GM18870 (cell line): ENCODE measurements around the gene NCDN.
"Not testable (repeated sequence)": the region's sequence is repeated elsewhere in the genome, so short reads cannot be mapped to it uniquely, and the experiment has no call there.

Experiments
- ATAC-seq: cut with Tn5 transposase; IDR thresholded peaks from one replicate; pipeline ENCODE4 v1.9.1; 2021; ENCODE audit warnings: moderate library complexity; ENCODE audit not compliant: unreplicated experiment

The NCDN gene

DNA sequence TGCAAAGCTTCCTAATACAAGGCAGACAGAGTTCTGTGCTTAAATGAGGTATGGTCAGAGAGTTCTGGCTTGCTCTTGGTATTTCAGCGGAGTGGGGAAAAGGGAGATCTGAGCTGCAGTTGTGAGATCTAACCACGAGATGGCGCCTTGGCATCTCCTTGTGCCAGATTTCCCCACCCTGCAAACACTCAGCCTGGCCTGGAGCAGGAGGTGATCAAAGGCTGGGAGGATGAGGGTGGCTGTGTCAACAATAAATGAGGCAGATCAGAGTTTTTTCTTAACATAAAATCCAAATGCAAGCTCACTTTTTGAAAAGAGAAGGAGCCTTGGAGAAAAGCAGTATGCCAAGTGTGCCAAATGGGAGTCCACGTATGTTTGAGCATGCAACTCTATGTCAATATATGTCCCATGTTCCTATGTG, 11.4 kb downstream of the NCDN start:
- ATAC-seq, result no peak

DNA sequence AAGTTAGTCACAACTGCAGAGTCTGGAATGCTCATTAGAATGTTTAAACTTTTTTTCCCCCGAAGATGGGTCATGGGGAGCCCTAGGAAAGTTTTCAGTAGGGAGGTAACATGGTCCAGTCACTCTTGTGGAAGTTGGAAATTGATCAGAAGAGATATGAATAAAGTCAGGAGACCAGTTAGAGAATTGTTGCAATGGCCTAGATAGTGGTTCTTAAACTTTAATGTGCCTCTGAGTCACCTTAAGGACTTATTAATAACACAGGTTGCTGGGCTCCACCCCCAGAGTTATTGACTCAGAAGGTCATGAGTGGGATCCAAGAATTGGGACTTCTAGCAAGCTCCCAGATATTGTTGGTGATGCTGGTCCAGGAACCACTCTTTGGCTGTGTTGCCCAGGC, 12.3 kb downstream of the NCDN start:
- ATAC-seq, result no peak

DNA sequence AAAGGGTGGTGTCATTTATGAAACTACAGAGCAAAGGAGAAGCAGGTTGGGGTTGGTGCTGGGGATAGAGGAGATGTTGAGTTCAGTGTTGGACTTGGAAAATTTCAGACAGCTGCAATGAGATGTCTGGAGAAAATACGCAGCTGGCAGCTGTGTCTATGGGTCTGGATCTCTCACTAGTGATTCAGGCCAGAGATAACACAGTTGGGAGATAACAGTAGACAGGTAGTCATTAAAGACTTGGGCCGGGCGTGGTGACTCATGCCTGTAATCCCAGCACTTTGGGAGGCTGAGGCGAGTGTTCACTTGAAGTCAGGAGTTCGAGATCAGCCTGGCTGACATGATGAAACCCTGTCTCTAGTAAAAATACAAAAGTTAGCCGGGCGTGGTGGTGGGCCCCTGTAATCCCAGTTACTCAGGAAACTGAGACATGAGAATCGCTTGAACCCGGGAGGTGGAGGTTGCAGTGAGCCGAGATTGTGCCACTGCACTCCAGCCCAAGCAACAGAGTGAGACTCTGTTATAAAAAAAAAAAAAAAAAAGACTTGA, 13.1 kb downstream of the NCDN start:
- no peak for ATAC-seq

- ATAC-seq, result no peak
Observed at GRCh38 chr1:35571263-35571662, 13.7 kb downstream of the NCDN start.

GRCh38 chr1:35572296-35572695, 14.7 kb downstream of the NCDN start:
- ATAC-seq, result no peak

DNA sequence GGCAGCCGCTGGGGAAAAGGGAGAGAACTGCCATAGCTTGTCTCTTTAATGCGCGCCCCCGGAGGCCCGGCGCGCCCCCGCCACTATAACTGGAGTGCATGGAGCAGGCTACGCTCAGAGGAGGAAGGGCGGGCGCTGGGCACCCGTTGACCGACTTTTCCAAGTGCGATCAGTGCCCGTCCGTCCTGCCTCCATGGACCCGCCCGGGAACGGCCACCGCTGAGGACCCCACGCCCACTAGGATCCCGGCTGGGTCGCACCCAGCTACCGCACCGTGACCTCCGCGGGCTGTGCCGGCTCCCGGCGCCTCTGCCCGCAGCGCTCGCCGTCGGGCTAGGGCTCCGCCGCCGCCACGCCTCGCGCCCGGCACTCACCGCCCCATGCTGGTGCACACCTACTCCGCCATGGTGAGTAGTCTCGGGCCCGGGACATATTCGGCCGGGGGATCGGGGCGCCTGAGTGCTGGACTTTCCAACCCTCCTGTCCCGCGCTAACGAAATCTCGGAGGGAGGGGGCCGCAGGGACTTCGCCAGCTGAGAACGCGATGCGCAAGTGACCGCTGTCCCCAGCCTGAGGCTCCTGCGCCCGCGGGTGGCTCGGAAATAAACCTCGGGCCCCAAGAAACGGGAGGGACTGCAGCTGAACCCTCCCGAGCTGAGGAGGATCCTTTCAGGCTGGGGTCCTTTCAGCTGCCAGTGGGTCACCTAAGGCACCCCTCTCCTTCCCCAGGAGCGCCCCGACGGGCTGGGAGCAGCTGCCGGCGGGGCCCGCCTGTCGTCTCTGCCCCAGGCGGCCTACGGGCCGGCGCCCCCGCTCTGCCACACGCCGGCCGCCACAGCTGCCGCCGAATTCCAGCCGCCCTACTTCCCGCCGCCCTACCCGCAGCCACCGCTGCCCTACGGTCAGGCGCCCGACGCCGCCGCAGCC, 15.9 kb downstream of the NCDN start, which contains the start of gene TFAP2E:
Gene TFAP2E, plus strand, starts transcription at position 117 of the 927 bp plus-strand sequence. Its CDS starts 264 bp downstream, at position 381.
- ATAC-seq, result no peak

- ATAC-seq, result no peak
Observed at GRCh38 chr1:35574125-35574654, 16.6 kb downstream of the NCDN start.

GRCh38 chr1:35574655-35575415, 17.2 kb downstream of the NCDN start:
- no peak for ATAC-seq

DNA sequence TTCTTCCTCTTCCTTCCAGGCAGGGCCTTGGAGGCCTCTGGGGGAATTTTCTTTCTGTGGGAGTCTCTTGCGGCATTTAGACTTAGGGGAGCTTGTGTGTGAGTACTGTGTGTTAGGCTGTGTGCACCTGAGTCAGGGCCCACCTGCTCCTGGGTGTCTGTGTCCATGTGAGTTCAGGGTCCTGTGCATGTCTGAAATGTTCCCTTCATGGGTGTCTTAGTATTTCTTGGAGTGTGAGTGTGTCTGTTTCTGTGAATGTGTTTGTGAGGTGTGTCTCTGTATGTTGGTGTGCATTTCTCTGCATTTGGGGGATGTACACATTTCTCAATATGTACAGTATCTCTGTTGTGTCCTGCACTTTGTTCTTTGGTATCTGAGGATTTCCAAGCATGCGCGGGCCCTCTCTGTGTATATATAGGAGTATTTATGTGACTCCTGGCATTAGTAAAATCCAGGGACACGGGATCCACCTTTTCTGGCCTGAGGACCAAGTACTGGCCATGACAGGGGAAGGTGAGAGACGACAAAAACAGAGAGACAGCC, 17.9 kb downstream of the NCDN start:
- no peak for ATAC-seq

- no peak for ATAC-seq
Observed at GRCh38 chr1:35576061-35576765, 18.6 kb downstream of the NCDN start.

- ATAC-seq, result not testable (repeated sequence)
Observed at GRCh38 chr1:35576766-35577070, 19.1 kb downstream of the NCDN start.

DNA sequence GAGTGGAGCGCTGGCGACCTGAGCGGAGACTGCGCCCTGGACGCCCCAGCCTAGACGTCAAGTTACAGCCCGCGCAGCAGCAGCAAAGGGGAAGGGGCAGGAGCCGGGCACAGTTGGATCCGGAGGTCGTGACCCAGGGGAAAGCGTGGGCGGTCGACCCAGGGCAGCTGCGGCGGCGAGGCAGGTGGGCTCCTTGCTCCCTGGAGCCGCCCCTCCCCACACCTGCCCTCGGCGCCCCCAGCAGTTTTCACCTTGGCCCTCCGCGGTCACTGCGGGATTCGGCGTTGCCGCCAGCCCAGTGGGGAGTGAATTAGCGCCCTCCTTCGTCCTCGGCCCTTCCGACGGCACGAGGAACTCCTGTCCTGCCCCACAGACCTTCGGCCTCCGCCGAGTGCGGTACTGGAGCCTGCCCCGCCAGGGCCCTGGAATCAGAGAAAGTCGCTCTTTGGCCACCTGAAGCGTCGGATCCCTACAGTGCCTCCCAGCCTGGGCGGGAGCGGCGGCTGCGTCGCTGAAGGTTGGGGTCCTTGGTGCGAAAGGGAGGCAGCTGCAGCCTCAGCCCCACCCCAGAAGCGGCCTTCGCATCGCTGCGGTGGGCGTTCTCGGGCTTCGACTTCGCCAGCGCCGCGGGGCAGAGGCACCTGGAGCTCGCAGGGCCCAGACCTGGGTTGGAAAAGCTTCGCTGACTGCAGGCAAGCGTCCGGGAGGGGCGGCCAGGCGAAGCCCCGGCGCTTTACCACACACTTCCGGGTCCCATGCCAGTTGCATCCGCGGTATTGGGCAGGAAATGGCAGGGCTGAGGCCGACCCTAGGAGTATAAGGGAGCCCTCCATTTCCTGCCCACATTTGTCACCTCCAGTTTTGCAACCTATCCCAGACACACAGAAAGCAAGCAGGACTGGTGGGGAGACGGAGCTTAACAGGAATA, 19.7 kb downstream of the NCDN start:
- ATAC-seq, result no peak

GRCh38 chr1:35580949-35581388, 23.4 kb downstream of the NCDN start:
- no peak for ATAC-seq

- ATAC-seq, result not testable (repeated sequence)
Observed at GRCh38 chr1:35581621-35582020, 24.0 kb downstream of the NCDN start.

GRCh38 chr1:35585281-35585680, 27.7 kb downstream of the NCDN start:
- no peak for ATAC-seq

DNA sequence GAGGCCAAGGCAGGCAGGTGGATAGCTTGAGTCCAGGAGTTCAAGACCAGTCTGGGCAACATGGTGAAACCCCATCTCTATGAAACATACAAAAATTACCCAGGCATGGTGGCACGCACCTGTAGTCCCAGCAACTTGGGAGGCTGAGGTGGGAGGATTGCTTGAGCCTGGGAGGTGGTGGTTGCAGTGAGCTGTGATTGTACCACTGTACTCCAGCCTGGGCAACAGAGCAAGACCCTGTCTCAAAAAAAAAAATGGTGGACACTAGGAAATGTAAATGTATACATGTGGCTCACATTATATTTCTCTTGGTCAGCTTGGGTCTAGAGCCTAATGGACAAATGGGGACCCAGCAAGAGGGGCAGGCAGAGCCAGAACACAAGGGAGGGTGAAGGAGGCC, 28.2 kb downstream of the NCDN start:
- not testable (repeated sequence) for ATAC-seq

DNA sequence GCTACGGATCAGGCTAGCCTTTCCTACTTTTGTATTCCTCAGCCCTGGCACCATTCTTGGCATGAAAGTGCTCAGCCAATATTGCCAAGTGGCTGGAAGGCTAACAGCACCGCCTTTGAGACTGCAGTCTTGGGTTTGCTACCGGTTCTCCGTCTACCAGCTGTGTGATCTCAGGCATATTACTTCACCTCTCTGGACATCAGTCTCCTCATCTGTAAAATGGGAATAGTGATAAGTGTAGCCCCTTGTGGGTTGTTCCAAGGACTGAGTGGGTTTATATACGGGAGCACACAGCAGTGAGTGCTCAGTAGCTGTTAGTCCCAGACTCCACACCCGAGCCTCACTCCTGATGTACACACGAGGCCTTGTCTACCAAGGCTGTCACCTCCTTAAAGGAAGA, 29.2 kb downstream of the NCDN start:
- ATAC-seq, result no peak

DNA sequence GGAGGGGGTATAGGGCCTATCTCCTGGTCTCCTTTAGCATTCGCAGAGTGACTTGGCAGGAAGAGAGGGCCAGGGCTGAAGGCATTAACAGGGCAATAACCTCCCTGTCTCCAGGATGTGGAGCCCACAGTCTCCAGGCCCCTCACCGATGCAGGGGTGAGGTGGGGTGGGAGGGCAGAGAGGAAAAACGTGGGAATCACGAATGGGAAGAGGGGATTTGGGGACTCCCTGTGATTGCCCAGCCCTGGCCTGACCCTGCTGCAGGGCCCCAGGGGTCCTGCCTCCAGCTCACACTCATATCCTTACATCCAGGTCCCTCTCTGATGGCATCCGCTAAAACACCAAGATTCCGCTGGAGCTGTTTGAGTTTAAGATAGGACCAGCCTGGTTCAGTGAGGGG, 30.1 kb downstream of the NCDN start:
- ATAC-seq, result no peak

DNA sequence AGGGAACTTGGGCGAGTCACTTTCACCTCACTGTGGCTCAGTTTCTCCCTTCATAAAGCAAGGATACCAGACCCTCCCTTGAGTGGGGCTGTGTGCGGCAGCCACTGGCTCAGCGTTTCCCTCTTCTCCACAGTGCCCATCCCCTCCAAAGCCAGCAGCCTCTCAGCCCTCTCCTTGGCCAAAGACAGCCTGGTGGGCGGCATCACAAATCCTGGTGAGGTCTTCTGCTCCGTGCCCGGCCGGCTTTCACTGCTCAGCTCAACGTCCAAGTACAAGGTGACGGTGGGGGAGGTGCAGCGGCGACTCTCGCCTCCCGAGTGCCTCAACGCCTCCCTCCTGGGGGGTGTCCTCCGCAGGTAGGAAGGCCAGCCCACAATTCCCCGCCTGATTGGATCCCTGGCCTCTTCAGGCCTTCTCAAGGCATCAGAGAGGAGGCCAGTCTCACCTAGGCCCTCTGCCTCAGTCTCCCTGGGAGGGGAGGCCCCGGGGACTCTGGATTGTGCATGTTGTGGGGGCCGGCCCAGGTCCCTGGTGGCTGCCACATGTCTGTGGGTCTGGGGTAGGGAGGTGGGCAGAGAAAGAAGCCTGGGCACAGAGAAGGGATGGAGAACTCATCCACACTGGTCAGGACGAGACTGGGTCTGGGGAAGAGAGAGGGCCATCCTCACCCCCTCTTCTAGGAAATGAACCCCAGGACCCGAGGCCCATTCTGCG, 30.8 kb downstream of the NCDN start:
- no peak for ATAC-seq
